ENCODE data around the gene C4orf54.

Gene C4orf54

GRCh38 chr4:99651811-99652485, 5.7 kb downstream of the C4orf54 start:
- DNase-seq, result peak; percentile 29

GRCh38 chr4:99651016-99651769, 6.4 kb downstream of the C4orf54 start:
- peak; percentile 29 for DNase-seq

- no peak for DNase-seq
Measured at GRCh38 chr4:99649778-99650177, 7.8 kb downstream of the C4orf54 start.

GRCh38 chr4:99649208-99649607, 8.4 kb downstream of the C4orf54 start:
- DNase-seq, result no peak

GRCh38 chr4:99648321-99648720, 9.3 kb downstream of the C4orf54 start:
- no peak for DNase-seq

- peak; percentile 13 for DNase-seq
Measured at GRCh38 chr4:99647071-99647470, 10.6 kb downstream of the C4orf54 start.

- DNase-seq, result no peak
Measured at GRCh38 chr4:99645638-99646037, 12.0 kb downstream of the C4orf54 start.

GRCh38 chr4:99645036-99645435, 12.6 kb downstream of the C4orf54 start:
- no peak for DNase-seq

GRCh38 chr4:99644453-99644852, 13.2 kb downstream of the C4orf54 start:
- DNase-seq, result no peak

- no peak for DNase-seq
Measured at GRCh38 chr4:99642725-99643489, 14.7 kb downstream of the C4orf54 start.

- DNase-seq, result no peak
Measured at GRCh38 chr4:99640676-99641075, 17.0 kb downstream of the C4orf54 start.

GRCh38 chr4:99637174-99637573, 20.5 kb downstream of the C4orf54 start:
- DNase-seq, result no peak

- no peak for DNase-seq
Measured at GRCh38 chr4:99636422-99636821, 21.2 kb downstream of the C4orf54 start.

- DNase-seq, result no peak
Measured at GRCh38 chr4:99635601-99636000, 22.0 kb downstream of the C4orf54 start.

GRCh38 chr4:99634742-99635360, 22.8 kb downstream of the C4orf54 start:
- no peak for DNase-seq

GRCh38 chr4:99633772-99634171, 23.9 kb downstream of the C4orf54 start:
- peak; percentile 70 for DNase-seq

GRCh38 chr4:99630857-99631360, 26.7 kb downstream of the C4orf54 start:
- no peak for DNase-seq

- DNase-seq, result no peak
Measured at GRCh38 chr4:99629962-99630554, 27.6 kb downstream of the C4orf54 start.

- no peak for DNase-seq
Measured at GRCh38 chr4:99628040-99628439, 29.6 kb downstream of the C4orf54 start.

- DNase-seq, result no peak
Measured at GRCh38 chr4:99625369-99625768, 32.3 kb downstream of the C4orf54 start.

GRCh38 chr4:99624141-99624719, 33.4 kb downstream of the C4orf54 start:
- DNase-seq, result no peak

- DNase-seq, result no peak
Measured at GRCh38 chr4:99622341-99622740, 35.3 kb downstream of the C4orf54 start.

Measured in NCI-H345 (cell line).